Measurements from ENCODE around the gene DYNLT4. TPM values are rescaled to one million over a fixed set of nuclear protein-coding genes. Genes with fewer than 3 reads are reported as not detected.

DYNLT4 gene
- polyA plus RNA-seq, 1 of the 3 experiments (the other 2 are of a cell fraction): 0.61 TPM

GRCh38 chr1:44847845-44848244 is 40.7 kb upstream of the DYNLT4 start:
- WGBS (ENCODE audit: low lambda C conversion rate): 100% methylated on average over 1 of the region's 1 CpG
- H3K36me3 ChIP-seq (replicated peaks in 1 of 2; ENCODE audit: control insufficient read depth in 1 of 2, insufficient read depth in 2 of 2, low read length in 1 of 2): no peaks in the 10 kb centered on the region
- H3K79me2 ChIP-seq (ENCODE audit: insufficient read depth): no peaks in the 10 kb centered on the region
- no peaks in the 10 kb centered on the region for H3K9me2 ChIP-seq
- POLR2A ChIA-PET: no interaction called here
- no peaks in the 10 kb centered on the region for H3K27me3 ChIP-seq (ENCODE audit: insufficient read depth)
- H3F3A ChIP-seq (replicated peaks; ENCODE audit: insufficient read depth): peaks cover 2% of the 10 kb centered on the region
- no peaks in the 10 kb centered on the region for H4K20me1 ChIP-seq (ENCODE audit: insufficient read depth)
- no peak overlapping the region for H3K27ac ChIP-seq (ENCODE audit: low read depth in 2 of 2, low read length in 1 of 2)
- no peak for TF ChIP-seq MEF2A (IDR thresholded peaks at IDR 0.05; ENCODE audit: borderline replicate concordance, low read depth)
- no peak for TF ChIP-seq ZBTB33 (IDR thresholded peaks at IDR 0.05; ENCODE audit: borderline replicate concordance, low read depth)
- TF ChIP-seq ELF1 (IDR thresholded peaks at IDR 0.05): no peak
- no peak for TF ChIP-seq RCOR1 (IDR thresholded peaks at IDR 0.05; ENCODE audit: low read length)
- no peak for TF ChIP-seq EP300 (IDR thresholded peaks at IDR 0.05; ENCODE audit: borderline replicate concordance in 1 of 2, low read depth in 1 of 2, low read length in 1 of 2)
- TF ChIP-seq FOXJ3 (CRISPR knock-in tag; IDR thresholded peaks at IDR 0.05): no peak
- TF ChIP-seq FOSL2 (IDR thresholded peaks at IDR 0.05; ENCODE audit: borderline replicate concordance, low read depth): no peak
- no peak for TF ChIP-seq MXI1 (IDR thresholded peaks at IDR 0.05; ENCODE audit: low read depth, low read length)
- TF ChIP-seq MAX (IDR thresholded peaks at IDR 0.05; ENCODE audit: low read depth): no peak
- TF ChIP-seq FOXM1 (IDR thresholded peaks at IDR 0.05; ENCODE audit: low read depth): no peak
- no peak for TF ChIP-seq EZH2phosphoT487 (IDR thresholded peaks at IDR 0.05; ENCODE audit: borderline replicate concordance, low read depth)
- no peak for TF ChIP-seq NRF1 (IDR thresholded peaks at IDR 0.05; ENCODE audit: low read depth, low read length)
- no peak overlapping the region for H3K4me3 ChIP-seq (ENCODE audit: low read depth in 2 of 2, low read length in 1 of 2)
- DNase-seq: no peak
- no peaks in the 10 kb centered on the region for H3K9me3 ChIP-seq
- CTCF ChIA-PET: interaction anchor here (0.8 to 1.7 kb wide), 3 partner anchors 11 to 166 kb away, joined by 3 to 5 read pairs (median 3); no protein-coding TSS in a partner anchor
- H3K4me2 ChIP-seq: no peak overlapping the region
- H2AFZ ChIP-seq (ENCODE audit: low read depth): no peak overlapping the region
- no peak overlapping the region for H3K9ac ChIP-seq
- no peaks in the 10 kb centered on the region for H3K4me1 ChIP-seq (ENCODE audit: control insufficient read depth in 1 of 2, insufficient read depth in 2 of 2, low read depth in 1 of 2, low read length in 1 of 2)

GRCh38 chr1:44846985-44847384 is 39.8 kb upstream of the DYNLT4 start:
- ChIA-PET CTCF (no interaction called here), POLR2A (no interaction called here)
- 100% methylated on average over 1 of the region's 1 CpG for WGBS (ENCODE audit: low lambda C conversion rate)
- Histone ChIP-seq H4K20me1 (ENCODE audit: insufficient read depth) (no peaks in the 10 kb centered on the region), H3K9me3 (no peaks in the 10 kb centered on the region), H3F3A (replicated peaks; ENCODE audit: insufficient read depth) (peaks cover 2% of the 10 kb centered on the region), H3K9ac (no peak overlapping the region), H3K4me2 (no peak overlapping the region), H3K27ac (ENCODE audit: low read depth in 2 of 2, low read length in 1 of 2) (no peak overlapping the region), H2AFZ (ENCODE audit: low read depth) (no peak overlapping the region), H3K9me2 (no peaks in the 10 kb centered on the region), H3K36me3 (replicated peaks in 1 of 2; ENCODE audit: control insufficient read depth in 1 of 2, insufficient read depth in 2 of 2, low read length in 1 of 2) (no peaks in the 10 kb centered on the region), H3K4me1 (ENCODE audit: control insufficient read depth in 1 of 2, insufficient read depth in 2 of 2, low read depth in 1 of 2, low read length in 1 of 2) (peaks cover 0 to 2% of the 10 kb centered on the region in 2 experiments; a peak in 1 of 4 replicates), H3K27me3 (ENCODE audit: insufficient read depth) (no peaks in the 10 kb centered on the region), H3K4me3 (ENCODE audit: low read depth in 2 of 2, low read length in 1 of 2) (no peak overlapping the region), H3K79me2 (ENCODE audit: insufficient read depth) (no peaks in the 10 kb centered on the region)
- no peak for DNase-seq
- TF ChIP-seq RFX5 (IDR thresholded peaks at IDR 0.05; ENCODE audit: low read length): no peak
- no peak for TF ChIP-seq POLR2AphosphoS5 (IDR thresholded peaks at IDR 0.05; ENCODE audit: low read depth, low read length)
- TF ChIP-seq CTCF (IDR thresholded peaks at IDR 0.05): no peak
- no peak for TF ChIP-seq GABPA (IDR thresholded peaks at IDR 0.05; ENCODE audit: low read depth)
- no peak for TF ChIP-seq PBX3 (IDR thresholded peaks at IDR 0.05)
- no peak for TF ChIP-seq MXI1 (IDR thresholded peaks at IDR 0.05; ENCODE audit: low read depth, low read length)
- TF ChIP-seq YY1 (IDR thresholded peaks at IDR 0.05; ENCODE audit: low read depth): no peak
- no peak for TF ChIP-seq ZBTB33 (IDR thresholded peaks at IDR 0.05; ENCODE audit: borderline replicate concordance, low read depth)
- TF ChIP-seq SMC3 (IDR thresholded peaks at IDR 0.05; ENCODE audit: low read depth, low read length): no peak
- no peak for TF ChIP-seq CHD2 (IDR thresholded peaks at IDR 0.05; ENCODE audit: low read length, partially characterized antibody)
- no peak for TF ChIP-seq USF2 (IDR thresholded peaks at IDR 0.05; ENCODE audit: borderline replicate concordance, low read depth, low read length)
- no peak for TF ChIP-seq TCF12 (IDR thresholded peaks at IDR 0.05)
